ENCODE results near the gene SERINC5.

DNA sequence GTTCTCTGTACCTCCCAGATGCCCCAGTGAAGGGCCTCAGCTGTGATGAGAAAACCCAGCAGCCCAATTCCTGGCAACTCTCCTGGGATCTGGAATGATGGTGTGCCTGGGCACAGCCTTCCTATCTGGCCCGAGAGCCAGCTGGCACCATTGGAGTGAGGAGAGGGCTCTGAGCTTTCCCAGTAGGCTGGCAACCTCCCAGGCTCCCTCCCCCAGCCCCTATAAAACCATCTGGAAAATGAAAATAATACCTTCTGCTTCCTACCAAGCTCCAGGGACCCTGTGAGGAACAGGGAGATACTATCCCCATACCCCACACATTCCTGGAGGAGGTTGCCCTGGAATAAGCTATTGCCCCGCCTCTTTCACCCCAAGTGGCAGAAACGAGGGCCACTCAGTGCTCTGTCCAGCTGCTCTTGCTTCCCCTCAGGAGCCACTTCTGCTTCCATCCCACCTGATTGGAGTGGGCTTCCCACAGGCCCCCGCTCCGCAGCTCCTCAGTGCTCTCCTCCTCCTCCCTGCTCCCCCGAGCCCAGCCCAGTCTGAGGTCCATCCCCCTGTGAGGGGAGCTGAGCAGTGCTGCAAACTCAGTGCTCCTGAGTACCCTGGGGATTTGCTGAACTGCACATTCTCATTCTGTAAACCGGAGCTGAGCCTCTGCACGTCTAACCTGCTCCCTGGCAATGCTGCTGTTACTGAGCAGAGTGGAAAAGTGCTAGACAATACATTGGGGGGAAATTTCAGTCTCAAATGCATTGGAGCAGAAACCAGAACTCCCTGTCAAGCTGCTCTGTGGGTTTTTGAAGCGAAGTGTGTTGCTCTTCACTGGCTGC lies 146.0 kb downstream of the SERINC5 start:
- TF ChIP-seq EZH2 (IDR thresholded peaks at IDR 0.05; ENCODE audit: borderline replicate concordance, low read length) (no peak), CTCF (conservative IDR thresholded peaks at IDR 0.05 in 1 of 2, IDR thresholded peaks at IDR 0.05 in 1 of 2; ENCODE audit: extremely low read depth in 1 of 2, insufficient read depth in 1 of 2, low read depth in 1 of 2, low read length in 2 of 2) (no peak)
